ENCODE measurements around the gene VPS35L. TPM values are rescaled to one million over a fixed set of nuclear protein-coding genes. Genes with fewer than 3 reads are reported as not detected.
A peak's percentile ranks its signal among the peaks of the same experiment; 100 is the strongest.

Gene VPS35L
- total and polyA plus RNA-seq, 2 of the 13 experiments (the other 11 are each of a cell fraction or from before 2014, with no cell fraction given) = 1.4 to 1.6 TPM

GRCh38 chr16:19523559-19524355 lies 31.7 kb upstream of the VPS35L start, which contains the start of gene CCP110 (continued):
- TF ChIP-seq FOSL1 (CRISPR knock-in tag; IDR thresholded peaks at IDR 0.05; ENCODE audit: borderline replicate concordance) (no peak), GZF1 (CRISPR knock-in tag; IDR thresholded peaks at IDR 0.05) (no peak), ZNF768 (CRISPR knock-in tag; IDR thresholded peaks at IDR 0.05) (peak; percentile 54; the same call in 1 of the 2 replicates), ZNF792 (CRISPR knock-in tag; IDR thresholded peaks at IDR 0.05) (peak; percentile 67; the same call in 1 of the 2 replicates), TOE1 (CRISPR knock-in tag; IDR thresholded peaks at IDR 0.05) (peak; percentile 92), ZNF616 (CRISPR knock-in tag; IDR thresholded peaks at IDR 0.05; ENCODE audit: low read depth) (0 out of 2 replicates have a peak, but pooled peaks have one; percentile 81), ATF7-NPFF (CRISPR knock-in tag; IDR thresholded peaks at IDR 0.05; ENCODE audit: low read depth) (peak; percentile 30; the same call in 1 of the 2 replicates), PRMT3 (CRISPR knock-in tag; IDR thresholded peaks at IDR 0.05; ENCODE audit: borderline replicate concordance, low read depth) (no peak), SOX6 (IDR thresholded peaks at IDR 0.05) (no peak), SOX6 (CRISPR knock-in tag; IDR thresholded peaks at IDR 0.05) (peak; percentile 39; the same call in 1 of the 2 replicates), ELF3 (CRISPR knock-in tag; IDR thresholded peaks at IDR 0.05) (peak; percentile 69), MTA3 (CRISPR knock-in tag; IDR thresholded peaks at IDR 0.05) (no peak), ZNF574 (CRISPR knock-in tag; IDR thresholded peaks at IDR 0.05) (peak; percentile 96), BATF2 (CRISPR knock-in tag; IDR thresholded peaks at IDR 0.05) (peak; percentile 67; the same call in 1 of the 2 replicates), GPN1 (CRISPR knock-in tag; IDR thresholded peaks at IDR 0.05; ENCODE audit: borderline replicate concordance) (peak; percentile 62; the same call in 1 of the 2 replicates), TBP (CRISPR knock-in tag; IDR thresholded peaks at IDR 0.05) (0 out of 2 replicates have a peak, but pooled peaks have one; percentile 65), ZNF333 (CRISPR knock-in tag; IDR thresholded peaks at IDR 0.05; ENCODE audit: borderline replicate concordance) (no peak; the same call in 1 of the 2 replicates), KAT7 (CRISPR knock-in tag; IDR thresholded peaks at IDR 0.05; ENCODE audit: borderline replicate concordance) (peak; percentile 56; the same call in 1 of the 2 replicates), RNF219 (CRISPR knock-in tag; IDR thresholded peaks at IDR 0.05) (no peak), HNF4A (CRISPR knock-in tag; IDR thresholded peaks at IDR 0.05) (no peak)

Data from HepG2 (cell line).